Glomerular visceral epithelial cell (primary cell): ENCODE data around the gene DCAF8.

Experiments used
- DNase-seq: peaks from one replicate; pipeline ENCODE4 v3.0.0-alpha.2; 2016; ENCODE audit errors: extremely low spot score

The DCAF8 gene

DNA sequence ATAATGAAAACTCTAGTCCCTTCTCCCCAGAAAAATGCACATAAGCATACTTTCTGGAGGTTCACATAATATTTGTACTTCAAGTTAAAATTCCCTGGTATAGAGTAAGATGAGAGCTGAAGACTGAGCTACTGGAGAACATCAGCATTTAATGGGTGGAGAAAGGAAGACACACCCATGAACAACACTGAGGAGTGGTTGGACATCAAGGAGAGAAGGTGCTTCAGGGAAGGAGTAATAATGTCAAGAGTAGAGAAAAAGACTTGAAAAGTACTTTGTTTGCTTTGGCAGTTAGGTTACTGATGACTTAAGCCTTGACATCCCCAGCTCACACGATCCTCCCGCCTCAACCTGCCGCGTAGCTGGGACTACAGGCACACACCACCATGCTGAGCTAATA is 35.3 kb downstream of the DCAF8 start:
- DNase-seq = no peak

DNA sequence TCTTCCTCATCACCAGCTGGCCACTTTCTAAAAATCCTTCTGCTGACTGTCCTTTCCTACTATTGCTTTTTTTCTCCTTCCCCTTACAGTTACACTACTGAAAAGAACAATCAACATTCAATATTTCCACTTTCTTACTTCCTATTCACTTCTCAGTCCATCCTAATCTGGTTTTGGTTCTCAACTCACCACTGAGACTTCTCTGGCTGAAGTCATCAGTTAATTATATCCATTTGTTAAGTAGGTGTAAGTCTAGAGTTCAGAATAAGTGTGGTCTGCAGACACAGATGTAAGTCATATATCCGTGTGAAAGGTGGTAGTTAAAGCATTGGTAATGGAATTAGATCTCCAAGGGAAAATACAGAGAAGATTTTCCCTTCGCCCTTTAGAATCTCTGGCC is 35.7 kb downstream of the DCAF8 start:
- no peak for DNase-seq

DNA sequence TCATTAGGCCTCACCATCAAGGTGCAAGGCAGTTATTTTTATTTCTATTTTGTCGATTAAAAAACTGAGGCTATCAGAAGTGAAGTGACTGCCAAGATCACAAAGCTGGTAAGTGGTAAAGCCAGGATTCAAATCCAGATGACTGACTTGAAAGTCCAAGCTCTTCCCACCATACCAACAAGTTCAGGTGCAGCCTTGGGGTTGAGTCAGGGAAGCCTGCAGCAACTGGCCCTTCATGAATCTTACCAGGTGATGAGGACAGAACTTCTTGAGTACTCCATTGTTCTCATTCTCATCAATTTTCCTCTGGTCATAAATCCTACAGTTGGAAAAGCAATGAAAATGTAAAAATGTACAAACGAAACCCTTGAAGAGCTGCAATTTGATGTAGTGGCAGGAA is 37.0 kb downstream of the DCAF8 start:
- no peak for DNase-seq

DNA sequence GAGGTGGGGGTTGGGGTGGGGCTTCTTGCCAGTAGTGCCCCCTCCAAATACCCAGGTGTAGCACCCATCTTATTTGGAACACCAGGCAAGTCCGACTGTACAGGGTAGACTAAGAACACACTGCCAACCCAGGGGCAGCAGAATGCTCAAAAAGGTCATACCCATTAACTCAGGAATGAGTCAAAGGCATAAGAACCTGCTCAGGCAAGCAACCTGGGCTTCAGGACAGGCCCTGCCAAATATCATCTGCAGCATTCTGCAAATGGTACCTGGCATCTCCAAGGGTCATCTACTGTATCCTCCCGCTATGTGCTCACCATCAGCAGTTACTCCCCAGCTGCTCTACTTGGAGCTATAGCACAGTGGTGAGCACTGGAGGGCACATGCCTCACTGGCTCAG is 37.7 kb downstream of the DCAF8 start:
- no peak for DNase-seq

DNA sequence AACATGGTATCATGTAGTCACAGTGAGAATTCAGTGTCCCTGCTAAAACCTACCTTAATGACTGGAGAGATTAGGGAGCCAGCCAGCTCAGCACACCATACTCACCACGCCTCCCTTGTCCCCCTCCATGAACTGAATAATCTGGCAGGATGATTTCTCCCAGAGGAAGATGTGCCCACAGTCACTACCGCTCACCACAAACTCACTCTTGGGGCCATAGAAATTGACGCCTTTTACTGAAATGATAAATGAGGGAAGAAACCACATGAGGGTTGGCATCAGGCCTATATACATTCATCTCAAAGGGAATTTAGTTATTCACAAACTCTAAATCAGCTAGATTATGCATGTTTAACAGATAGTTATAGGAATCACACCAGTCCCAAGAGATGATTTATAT is 39.8 kb downstream of the DCAF8 start:
- DNase-seq = no peak

DNA sequence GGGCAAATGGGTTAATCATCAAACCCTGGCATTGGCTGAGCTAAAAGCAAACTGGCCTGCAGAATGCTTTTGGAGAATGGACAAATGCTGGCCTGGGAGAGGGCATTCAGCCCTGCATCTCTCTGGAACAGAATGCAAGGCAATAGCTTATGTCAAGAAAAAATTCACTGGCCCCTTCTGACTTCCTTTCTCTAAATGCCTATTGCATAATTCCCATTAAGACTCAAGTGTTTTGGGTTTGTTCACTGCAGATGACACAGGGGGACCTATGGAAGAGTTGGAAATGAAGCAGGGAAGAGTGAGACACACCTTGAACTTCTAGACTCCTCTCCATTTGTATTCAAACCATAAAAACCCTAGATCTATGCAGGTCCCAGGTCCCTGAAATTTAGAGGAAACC is 41.3 kb downstream of the DCAF8 start:
- no peak for DNase-seq

DNA sequence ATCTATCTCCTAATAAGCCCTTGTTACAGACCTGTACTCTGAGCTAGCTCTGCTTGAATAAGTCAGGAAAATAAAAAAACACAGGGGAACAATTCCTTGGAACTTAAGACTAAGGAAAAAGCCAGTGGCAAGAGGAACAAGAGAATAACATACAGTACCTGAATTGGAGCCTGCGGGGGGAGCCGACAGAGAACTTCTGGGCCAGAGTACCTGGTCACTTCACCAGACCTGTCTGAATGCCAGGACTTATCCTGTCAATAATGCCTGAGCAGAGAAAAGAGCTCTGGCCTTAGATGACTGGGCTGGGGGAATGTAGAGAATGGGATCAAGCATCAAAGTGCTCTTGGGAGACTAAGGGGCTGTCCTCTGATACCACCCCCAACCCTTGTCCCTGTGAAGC is 42.0 kb downstream of the DCAF8 start:
- no peak for DNase-seq

DNA sequence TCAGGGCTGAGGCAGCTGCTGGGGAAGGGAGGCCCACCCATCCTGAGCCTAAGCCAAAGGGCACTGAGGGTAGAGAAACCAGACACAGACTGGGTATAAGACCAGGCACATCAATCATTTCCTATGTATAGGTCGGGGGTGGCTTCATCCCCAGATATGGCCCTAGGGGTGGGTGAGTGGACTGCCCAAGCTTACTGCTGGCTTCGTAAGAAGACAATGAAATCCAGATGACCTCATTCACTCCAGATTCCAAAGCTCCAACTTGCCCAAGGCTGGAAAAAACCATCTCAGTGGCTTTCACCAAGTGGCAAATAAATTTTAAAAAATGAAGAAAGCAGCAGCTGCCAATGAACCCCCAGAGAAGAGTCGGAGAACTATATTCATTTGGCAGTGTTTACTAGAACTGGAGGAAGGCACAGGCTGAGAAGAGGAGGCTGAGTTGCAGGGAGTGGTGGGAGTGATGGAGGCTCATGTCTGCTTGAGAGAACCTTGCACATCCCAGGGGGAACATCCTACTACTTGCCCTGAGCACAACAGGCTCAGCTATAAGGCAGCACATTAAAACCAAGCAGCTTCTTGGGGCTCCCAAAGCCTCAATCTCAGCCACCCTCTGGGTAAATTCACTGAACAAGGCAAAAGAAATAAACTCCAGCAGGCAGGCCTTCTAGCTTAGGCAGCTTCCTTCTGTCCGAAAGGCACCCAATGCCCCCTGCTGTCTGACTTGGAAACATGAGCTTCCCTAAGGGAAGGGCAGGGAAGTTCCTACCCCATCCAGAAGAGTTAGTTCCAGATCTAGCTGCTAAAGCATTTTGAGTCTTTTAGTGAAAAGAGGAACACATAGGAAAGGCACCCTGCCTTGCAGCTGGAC is 43.1 kb downstream of the DCAF8 start:
- peak; percentile 58 for DNase-seq

DNA sequence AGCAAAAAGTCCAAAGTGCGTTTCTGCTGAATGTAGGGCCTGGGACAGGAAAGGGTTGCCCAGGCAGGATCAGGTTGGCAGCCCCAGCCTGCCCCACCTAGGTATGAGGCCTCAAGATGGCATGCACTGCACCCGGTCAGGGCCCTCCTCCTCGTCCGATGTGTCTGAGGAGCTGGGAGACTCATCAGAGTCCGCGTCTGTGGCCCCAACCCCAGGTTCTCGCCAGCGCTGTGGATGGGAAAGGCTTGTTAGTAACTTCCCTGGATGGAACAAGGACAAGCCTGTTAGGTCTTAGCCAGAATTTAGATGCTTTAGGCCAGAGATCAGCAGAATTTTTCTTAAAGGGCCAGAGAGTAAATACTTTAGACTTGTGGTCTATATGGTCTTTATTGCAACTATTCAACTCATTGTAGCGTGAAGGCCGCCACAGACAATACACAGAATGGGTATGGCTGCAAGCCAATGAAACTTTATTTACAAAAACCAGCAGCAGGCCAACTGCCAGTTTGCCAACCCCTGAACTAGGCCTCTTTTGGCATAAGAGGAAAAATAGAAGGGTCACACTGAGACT is 44.8 kb downstream of the DCAF8 start:
- no peak for DNase-seq

DNA sequence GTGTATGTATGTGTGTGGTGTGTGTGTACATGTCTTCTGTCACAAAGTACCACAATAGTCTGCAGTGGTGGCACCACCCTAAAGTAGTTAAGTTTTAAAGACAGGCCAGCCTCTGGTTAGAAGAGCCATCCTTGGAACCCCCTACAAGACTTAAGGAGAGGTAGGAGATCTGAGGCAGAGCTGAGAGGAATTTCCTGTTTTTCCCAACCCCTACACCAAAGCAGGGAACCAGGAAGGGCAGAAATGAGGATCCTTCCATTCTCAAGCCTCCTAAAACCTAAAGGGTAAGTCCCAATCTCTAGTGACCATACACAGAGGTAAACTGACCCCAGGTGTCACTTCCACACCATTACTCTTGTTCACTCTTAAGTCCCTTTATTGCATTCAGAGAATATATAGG is 46.0 kb downstream of the DCAF8 start:
- DNase-seq = no peak

DNA sequence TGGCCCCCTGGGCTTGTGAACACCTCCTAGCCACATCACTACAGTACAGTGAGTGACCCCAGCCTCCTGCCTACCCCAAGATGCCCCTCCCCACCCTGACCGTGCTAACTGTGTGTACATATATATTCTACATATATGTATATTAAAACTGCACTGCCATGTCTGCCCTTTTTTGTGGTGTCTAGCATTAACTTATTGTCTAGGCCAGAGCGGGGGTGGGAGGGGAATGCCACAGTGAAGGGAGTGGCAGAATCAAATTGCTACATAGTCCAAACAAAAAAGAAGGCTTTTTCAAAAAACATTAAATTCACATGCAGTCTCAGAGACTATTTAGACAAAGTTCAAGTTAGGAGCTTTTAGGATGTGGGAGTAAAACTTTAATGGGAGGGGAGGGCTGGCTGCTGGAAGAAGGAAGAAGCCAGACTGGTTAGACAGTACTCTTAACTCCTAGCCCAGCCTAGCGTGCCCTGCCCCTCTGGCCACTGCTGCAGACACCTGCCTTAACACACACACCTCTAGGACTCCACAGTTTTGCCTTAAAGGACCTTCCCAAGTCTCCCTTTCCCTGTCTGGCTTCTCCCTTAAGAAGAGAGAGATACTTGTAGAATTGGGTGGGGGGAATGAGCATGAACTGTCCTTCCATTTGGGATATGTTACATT is 47.7 kb downstream of the DCAF8 start:
- DNase-seq = no peak

DNA sequence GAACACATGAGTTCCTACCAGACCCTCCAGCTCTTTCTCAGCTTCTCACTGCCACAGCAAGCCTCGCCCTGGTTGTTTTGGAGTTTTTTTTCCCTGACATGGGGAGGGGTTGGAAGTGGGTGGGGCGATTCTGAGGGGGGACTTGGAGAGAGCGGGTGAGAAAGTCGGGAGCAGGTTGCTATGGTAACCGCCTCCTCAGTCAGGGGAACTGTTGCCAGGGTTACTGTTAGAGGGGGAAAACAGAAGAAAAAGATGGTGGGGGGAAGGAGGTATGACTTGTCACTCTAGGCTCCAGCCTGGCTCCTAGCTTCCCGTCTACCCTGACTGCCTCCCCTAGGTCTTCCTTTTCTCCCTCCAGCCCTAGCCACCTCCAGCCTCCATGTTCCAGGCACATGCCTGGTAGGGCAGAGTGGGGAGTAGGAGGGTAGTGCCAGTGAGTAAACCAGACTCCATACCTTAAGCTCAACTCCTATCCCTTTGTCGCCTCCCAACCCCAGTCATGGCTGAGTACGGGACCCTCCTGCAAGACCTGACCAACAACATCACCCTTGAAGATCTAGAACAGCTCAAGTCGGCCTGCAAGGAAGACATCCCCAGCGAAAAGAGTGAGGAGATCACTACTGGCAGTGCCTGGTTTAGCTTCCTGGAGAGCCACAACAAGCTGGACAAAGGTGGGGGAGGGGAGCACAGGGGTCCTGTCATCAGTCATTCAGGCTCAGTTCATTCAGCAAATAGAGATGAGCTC is 51.1 kb downstream of the DCAF8 start:
- no peak for DNase-seq

DNA sequence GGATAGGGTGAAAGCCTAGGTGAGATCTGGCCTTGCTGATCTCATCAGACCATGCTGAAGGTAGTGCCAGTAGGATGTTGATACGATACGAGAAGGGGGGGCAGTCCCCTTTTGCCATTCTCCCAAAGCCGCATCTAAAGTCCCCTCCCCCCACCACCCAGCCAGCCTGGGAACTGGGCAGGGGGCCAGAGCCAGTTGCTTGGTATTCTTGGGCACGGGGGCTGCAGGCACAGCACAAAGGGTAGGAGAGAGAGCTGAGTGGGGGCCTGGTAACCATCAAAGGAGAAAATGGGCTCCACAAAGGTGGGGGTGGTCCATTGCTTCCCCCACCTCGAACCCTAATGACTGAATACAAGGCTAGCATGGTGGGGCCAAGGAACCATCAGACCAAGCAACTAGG is 51.8 kb downstream of the DCAF8 start:
- no peak for DNase-seq

DNA sequence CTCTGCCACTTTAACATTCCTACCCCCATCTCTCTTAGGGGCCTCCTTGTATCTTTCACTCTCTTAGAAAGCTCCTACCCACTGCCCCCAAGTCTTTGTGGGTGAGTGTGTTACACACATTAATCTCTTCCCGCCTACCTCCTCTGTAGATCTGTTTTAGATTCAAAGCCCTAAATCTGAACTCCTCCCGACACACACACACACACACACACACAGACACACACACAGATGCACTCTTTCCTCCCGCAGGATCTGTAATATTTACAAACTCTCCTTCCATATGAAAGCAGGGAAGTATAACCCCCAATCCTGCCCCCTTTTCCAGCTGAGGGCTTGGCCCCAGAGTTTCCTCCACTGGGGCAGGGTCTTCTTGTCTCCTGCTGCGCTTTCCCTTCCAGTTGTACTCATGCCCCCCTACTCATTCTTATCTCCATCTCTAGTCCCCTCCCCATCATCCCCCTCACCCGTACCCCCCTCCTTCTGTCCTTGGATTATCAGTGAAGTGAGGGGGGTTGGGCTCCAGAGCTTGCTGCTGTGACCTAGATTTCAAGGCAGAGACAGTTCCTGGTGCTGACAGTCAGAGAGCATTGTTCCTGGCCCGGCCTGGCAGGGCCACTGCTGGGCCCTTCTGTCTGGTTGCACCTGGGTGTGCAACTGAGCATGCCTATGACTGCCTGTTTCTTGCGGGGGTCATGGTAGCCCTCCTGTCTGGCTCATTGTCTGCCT is 52.9 kb downstream of the DCAF8 start:
- DNase-seq = no peak

DNA sequence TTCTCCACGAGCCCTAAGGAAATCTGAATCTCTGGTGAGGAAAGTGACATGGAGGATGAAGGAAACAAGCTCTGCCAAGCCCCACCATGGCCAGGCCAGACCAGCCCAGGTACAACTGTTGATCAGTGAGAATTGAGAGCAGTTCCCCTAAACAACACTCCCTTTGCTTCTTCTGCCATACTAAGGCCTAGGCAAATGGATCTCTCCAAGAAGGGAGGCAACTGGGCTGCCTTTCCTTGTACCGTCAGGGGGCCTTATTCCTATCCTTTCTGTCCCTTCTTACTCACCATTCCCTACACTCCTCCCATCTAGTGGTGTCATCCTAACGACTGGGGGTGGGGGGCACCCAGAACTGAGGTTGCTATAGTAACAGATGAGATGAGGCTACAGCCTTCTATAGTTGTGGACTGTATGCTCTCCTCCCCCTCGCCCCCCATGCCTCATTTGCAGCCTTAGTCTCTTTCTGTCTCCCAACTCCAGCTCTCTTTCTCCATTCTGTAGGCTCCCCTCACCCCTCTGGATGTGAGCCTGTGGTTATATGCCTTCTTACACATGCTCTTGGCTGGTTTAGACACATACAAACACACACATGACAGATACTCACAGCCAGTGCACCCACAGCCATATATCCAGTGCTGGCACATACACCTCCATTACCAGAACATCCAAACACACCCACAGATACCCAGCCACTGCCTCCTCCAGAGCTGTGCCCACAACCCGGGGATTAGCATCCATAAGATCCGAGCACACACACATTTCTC is 53.6 kb downstream of the DCAF8 start:
- DNase-seq = no peak

DNA sequence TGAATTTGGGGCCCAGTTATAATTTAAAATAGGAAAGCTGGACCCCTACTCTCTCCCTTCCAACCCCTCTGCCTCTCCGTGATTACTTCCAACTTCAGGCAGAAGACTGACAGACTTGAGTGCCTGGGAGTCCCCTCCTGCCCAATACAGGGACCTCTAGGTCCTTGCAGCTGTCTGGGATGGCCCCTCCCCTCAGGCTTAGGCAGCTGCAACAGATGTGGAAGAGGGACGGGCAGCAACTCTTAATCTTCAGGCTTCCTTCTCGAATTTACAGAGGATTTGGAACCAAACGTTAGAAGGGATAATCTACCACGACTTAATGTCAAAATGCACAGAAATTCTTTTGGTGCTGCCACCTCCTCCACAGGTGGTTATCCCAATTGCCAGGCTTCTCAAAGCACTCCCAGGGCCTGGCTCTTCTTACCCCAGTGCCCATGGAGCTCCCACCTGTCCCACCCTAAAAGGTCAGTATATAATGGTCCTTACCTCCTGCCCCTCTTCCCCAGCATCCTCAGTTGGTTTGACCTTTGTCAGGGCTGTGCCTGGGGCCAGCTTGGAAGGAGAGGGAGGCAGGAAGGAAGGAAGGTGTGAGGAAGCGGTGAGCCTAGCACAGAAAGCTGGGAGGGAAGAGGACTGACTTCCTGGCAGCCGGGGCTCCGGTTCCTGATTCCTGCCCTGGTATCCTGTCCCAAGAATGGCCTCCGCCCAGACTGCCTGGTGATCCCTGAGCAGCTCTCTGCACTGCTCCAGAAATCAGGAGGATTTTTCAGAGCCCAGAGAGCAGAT is 54.4 kb downstream of the DCAF8 start:
- no peak for DNase-seq

DNA sequence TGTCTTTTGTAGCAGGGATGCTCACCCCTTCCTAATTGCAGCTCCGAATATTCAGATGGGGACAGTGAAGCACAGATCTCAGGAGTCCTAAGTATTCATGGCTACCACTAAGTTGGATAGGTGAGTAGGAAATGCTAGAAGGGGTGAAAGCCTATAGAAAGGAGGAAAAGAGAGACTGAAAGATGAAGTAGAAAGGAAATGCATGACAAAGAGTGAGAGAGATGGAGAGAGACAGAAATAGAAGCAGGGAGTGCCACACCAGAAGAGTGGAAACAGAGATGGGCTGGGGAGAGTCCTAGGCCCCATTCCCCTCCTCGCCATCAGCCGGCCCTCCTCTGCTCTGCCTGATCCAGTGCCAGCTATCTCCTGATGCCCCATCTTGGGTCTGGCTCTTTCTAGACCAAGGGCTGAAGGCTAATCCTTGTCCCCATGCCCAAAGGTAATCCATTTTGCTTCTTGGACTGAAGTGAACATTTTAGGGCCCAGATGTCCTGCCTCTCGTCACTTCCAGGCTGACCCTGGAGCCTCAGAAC is 55.2 kb downstream of the DCAF8 start:
- DNase-seq = no peak

DNA sequence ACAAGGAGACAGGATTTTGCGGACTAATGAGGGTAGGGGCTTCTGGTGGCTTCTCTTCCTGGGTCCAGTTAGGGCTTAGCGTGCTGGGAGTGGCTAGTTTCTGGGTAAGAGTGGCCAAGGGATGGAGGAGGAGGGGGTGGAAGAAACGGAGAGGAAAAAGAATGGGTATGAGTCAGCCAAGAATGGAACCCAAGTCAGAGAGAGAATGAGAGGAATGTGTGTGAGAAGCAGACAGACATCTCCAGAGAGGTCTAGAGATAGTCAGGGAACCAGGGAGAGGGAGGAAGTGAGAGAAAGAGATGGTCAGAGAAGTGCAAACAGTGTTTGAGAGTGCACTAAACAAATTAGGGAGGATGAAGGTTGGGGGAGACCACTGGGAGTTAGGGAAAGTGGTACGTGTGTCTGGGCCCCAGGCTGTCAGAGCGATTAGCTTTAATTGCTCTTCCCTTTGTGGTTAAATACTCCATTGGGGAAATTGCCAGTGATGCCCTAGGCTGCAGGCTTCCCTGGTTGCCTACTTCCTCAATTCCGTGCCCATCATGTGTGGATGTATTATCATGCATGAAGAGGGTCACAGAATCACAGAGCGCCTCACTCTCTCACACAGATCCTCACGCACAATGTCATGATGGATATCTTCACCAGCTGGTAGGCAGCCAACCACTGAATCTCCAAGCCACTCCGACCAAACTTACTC is 55.8 kb downstream of the DCAF8 start:
- DNase-seq = peak; percentile 84

DNA sequence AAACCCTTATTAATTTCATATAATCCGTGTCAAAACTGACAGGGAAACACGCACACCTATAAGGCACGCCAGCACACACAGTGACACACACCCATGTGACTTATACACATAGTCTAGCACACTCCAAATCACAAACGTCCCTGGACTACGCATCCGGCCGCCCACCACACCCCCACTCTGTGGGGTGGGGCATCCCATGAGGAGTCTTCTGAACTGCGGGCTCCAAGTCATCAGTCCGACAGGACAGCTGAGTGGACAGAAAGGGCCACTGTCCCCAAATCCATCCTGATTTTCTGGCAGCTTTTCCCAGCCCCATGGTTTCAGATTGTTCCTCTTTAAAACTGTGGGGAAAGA is 56.3 kb downstream of the DCAF8 start:
- DNase-seq = peak; percentile 63
